ENCODE data around the gene SPINT2. TPM values are rescaled to one million over a fixed set of nuclear protein-coding genes. Genes with fewer than 3 reads are reported as not detected.

Gene SPINT2
- total and polyA plus RNA-seq, 4 donors, result 7.0 to 43.0 (median 10.7) TPM

DNA sequence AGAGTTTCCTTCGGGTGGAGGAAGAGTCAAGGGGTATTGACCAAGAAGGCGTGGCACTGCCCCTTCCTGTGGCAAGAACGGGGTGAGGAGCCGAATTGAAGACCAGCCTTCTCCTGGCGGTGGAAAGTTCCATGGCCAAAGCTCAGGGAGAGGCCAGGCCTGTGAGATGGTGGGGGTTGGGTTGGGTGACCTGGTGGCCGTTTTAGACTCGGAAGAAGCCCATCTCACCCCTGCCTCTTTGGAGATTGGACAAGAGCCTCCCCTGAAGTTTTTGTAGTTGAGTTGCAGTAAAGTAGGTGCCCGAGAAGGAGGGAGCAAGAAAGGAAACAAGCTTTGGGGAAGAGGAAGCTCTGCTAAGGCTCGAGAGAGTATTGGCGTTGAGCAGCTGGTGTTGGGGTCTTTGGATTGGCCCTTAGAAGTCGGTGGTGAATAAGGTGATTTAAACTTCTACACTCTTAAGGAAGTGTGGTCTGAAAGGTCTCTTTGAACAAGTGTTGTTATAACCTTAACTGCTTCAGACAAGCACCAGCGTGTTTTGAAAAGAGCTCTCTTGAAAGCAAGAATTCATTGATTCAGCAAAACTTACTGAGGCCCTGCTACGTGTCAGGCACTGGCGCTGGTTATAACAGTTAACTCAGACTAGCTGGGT lies 964 bp downstream of the SPINT2 start:
- H3K9me3 ChIP-seq (ENCODE audit: control insufficient read depth in 4 of 4, low read length in 3 of 4), result no peaks in the 10 kb centered on the region
- H3K4me3 ChIP-seq (ENCODE audit: low read depth in 1 of 3, low read length in 3 of 3), result no peak overlapping the region
- WGBS, result 60% methylated on average over 14 of the region's 14 CpGs
- H3K27ac ChIP-seq (ENCODE audit: low read depth in 1 of 2, low read length in 2 of 2), result peak overlapping the region; percentile 29 to 46
- DNase-seq (ENCODE audit: low spot score), result no peak
- H3K36me3 ChIP-seq (ENCODE audit: control insufficient read depth in 4 of 4, insufficient read depth in 3 of 4, low read depth in 1 of 4, low read length in 3 of 4), result no peaks in the 10 kb centered on the region
- no peak for TF ChIP-seq FOXA1 (IDR thresholded peaks at IDR 0.05)
- no peak for TF ChIP-seq TAF1 (conservative IDR thresholded peaks at IDR 0.05)
- TF ChIP-seq, protein P1, sequence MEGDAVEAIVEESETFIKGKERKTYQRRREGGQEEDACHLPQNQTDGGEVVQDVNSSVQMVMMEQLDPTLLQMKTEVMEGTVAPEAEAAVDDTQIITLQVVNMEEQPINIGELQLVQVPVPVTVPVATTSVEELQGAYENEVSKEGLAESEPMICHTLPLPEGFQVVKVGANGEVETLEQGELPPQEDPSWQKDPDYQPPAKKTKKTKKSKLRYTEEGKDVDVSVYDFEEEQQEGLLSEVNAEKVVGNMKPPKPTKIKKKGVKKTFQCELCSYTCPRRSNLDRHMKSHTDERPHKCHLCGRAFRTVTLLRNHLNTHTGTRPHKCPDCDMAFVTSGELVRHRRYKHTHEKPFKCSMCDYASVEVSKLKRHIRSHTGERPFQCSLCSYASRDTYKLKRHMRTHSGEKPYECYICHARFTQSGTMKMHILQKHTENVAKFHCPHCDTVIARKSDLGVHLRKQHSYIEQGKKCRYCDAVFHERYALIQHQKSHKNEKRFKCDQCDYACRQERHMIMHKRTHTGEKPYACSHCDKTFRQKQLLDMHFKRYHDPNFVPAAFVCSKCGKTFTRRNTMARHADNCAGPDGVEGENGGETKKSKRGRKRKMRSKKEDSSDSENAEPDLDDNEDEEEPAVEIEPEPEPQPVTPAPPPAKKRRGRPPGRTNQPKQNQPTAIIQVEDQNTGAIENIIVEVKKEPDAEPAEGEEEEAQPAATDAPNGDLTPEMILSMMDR (IDR thresholded peaks at IDR 0.05; ENCODE audit: low read depth, low read length, missing input control), result no peak
- TF ChIP-seq, protein P2, sequence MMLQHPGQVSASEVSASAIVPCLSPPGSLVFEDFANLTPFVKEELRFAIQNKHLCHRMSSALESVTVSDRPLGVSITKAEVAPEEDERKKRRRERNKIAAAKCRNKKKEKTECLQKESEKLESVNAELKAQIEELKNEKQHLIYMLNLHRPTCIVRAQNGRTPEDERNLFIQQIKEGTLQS (IDR thresholded peaks at IDR 0.05), result no peak
- no peak for TF ChIP-seq SP1 (IDR thresholded peaks at IDR 0.05)
- TF ChIP-seq, protein P3, sequence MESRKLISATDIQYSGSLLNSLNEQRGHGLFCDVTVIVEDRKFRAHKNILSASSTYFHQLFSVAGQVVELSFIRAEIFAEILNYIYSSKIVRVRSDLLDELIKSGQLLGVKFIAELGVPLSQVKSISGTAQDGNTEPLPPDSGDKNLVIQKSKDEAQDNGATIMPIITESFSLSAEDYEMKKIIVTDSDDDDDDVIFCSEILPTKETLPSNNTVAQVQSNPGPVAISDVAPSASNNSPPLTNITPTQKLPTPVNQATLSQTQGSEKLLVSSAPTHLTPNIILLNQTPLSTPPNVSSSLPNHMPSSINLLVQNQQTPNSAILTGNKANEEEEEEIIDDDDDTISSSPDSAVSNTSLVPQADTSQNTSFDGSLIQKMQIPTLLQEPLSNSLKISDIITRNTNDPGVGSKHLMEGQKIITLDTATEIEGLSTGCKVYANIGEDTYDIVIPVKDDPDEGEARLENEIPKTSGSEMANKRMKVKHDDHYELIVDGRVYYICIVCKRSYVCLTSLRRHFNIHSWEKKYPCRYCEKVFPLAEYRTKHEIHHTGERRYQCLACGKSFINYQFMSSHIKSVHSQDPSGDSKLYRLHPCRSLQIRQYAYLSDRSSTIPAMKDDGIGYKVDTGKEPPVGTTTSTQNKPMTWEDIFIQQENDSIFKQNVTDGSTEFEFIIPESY (IDR thresholded peaks at IDR 0.05), result no peak
- TF ChIP-seq RXRA (IDR thresholded peaks at IDR 0.05), result no peak
- TF ChIP-seq, protein P4, sequence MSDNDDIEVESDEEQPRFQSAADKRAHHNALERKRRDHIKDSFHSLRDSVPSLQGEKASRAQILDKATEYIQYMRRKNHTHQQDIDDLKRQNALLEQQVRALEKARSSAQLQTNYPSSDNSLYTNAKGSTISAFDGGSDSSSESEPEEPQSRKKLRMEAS (IDR thresholded peaks at IDR 0.05), result no peak
- TF ChIP-seq FOXA2 (IDR thresholded peaks at IDR 0.05), result no peak
- TF ChIP-seq JUND (IDR thresholded peaks at IDR 0.05), result no peak
- peaks cover 0 to 12% (median 9%) of the 10 kb centered on the region in 4 donors for H3K4me1 ChIP-seq (ENCODE audit: control insufficient read depth in 4 of 4, insufficient read depth in 4 of 4, low read length in 3 of 4)
- H3K27me3 ChIP-seq (ENCODE audit: control insufficient read depth in 4 of 4, insufficient read depth in 4 of 4, low read length in 3 of 4), result no peaks in the 10 kb centered on the region
- H3K9ac ChIP-seq (ENCODE audit: low read depth in 1 of 2, low read length in 2 of 2), result no peak overlapping the region

DNA sequence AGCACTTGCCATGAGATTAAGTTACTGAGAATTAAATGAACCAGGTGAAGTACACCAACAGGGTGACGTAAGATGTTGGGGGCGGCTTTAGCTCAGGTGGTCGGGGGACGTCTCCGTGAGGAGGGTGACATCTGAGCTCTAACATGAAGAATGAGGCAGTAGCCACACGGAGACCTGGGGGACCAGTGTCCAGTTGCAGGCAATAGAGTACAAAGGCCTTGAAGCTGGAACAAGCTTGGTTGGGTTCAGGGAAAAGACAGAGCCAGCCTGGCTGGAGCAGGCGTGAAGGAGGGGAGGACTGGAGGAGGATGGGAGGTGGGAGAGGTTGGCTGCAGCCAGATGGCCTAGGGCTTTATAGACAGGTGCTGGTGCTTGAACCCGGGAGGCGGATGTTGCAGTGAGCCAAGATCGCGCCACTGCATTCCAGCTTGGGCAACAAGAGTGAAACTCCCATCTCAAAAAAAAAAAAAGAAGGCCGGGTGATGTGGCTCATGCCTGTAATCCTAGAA lies 1.6 kb downstream of the SPINT2 start:
- Histone ChIP-seq H3K4me3 (ENCODE audit: low read depth in 1 of 3, low read length in 3 of 3) (no peak overlapping the region), H3K4me1 (ENCODE audit: control insufficient read depth in 4 of 4, insufficient read depth in 4 of 4, low read length in 3 of 4) (peaks cover 0 to 12% (median 9%) of the 10 kb centered on the region in 4 donors)

More for the DNA sequence above, 1.6 kb downstream of the SPINT2 start:
- Histone ChIP-seq H3K9me3 (ENCODE audit: control insufficient read depth in 4 of 4, low read length in 3 of 4) (no peaks in the 10 kb centered on the region), H3K27ac (ENCODE audit: low read depth in 1 of 2, low read length in 2 of 2) (no peak overlapping the region), H3K36me3 (ENCODE audit: control insufficient read depth in 4 of 4, insufficient read depth in 3 of 4, low read depth in 1 of 4, low read length in 3 of 4) (no peaks in the 10 kb centered on the region), H3K9ac (ENCODE audit: low read depth in 1 of 2, low read length in 2 of 2) (no peak overlapping the region), H3K27me3 (ENCODE audit: control insufficient read depth in 4 of 4, insufficient read depth in 4 of 4, low read length in 3 of 4) (no peaks in the 10 kb centered on the region)
- no peak for DNase-seq (ENCODE audit: low spot score)
- 78% methylated on average over 12 of the region's 12 CpGs for WGBS
- TF ChIP-seq TAF1 (conservative IDR thresholded peaks at IDR 0.05) (no peak), JUND (IDR thresholded peaks at IDR 0.05) (no peak), FOXA2 (IDR thresholded peaks at IDR 0.05) (no peak)
- TF ChIP-seq, protein P3 (IDR thresholded peaks at IDR 0.05), result no peak
- TF ChIP-seq, protein P2 (IDR thresholded peaks at IDR 0.05), result no peak
- TF ChIP-seq, protein P5, sequence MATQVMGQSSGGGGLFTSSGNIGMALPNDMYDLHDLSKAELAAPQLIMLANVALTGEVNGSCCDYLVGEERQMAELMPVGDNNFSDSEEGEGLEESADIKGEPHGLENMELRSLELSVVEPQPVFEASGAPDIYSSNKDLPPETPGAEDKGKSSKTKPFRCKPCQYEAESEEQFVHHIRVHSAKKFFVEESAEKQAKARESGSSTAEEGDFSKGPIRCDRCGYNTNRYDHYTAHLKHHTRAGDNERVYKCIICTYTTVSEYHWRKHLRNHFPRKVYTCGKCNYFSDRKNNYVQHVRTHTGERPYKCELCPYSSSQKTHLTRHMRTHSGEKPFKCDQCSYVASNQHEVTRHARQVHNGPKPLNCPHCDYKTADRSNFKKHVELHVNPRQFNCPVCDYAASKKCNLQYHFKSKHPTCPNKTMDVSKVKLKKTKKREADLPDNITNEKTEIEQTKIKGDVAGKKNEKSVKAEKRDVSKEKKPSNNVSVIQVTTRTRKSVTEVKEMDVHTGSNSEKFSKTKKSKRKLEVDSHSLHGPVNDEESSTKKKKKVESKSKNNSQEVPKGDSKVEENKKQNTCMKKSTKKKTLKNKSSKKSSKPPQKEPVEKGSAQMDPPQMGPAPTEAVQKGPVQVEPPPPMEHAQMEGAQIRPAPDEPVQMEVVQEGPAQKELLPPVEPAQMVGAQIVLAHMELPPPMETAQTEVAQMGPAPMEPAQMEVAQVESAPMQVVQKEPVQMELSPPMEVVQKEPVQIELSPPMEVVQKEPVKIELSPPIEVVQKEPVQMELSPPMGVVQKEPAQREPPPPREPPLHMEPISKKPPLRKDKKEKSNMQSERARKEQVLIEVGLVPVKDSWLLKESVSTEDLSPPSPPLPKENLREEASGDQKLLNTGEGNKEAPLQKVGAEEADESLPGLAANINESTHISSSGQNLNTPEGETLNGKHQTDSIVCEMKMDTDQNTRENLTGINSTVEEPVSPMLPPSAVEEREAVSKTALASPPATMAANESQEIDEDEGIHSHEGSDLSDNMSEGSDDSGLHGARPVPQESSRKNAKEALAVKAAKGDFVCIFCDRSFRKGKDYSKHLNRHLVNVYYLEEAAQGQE (IDR thresholded peaks at IDR 0.05), result no peak
